PC-3 (cell line): ENCODE data around the gene VIPR2. TPM values are rescaled to one million over a fixed set of nuclear protein-coding genes. Genes with fewer than 3 reads are reported as not detected.

Source experiments
- ATAC-seq: fragments of 200-7000 bp; cut with Tn5 transposase; 2 replicates; pipeline ENCODE4 v1.9.1; 2020; ENCODE audit warnings: mild to moderate bottlenecking, moderate library complexity
- BruUV-seq: library from RNA; stranded (reverse); fragments of 400-500 nt; replicated peaks from 2 replicates; lab custom pipeline; 2021; lab: Mats Ljungman, UMichigan
- CTCF ChIA-PET: fragments of 300-600 bp; sonication (Branson Sonifier 250); formaldehyde crosslinking; loops from one replicate; lab custom pipeline; 2022; ENCODE audit warnings: antibody characterized with exemption; lab: Charles Lee
- POLR2A ChIA-PET: fragments of 300-600 bp; sonication (Branson Sonifier 250); formaldehyde crosslinking; loops from one replicate; lab custom pipeline; 2022; ENCODE audit warnings: antibody characterized with exemption; ENCODE audit not compliant: unreplicated experiment; lab: Charles Lee
- DNase-seq: peaks from one replicate; pipeline ENCODE4 v3.0.0-alpha.2; 2015
- H2AFZ ChIP-seq: fragments of 300-600 bp; sonication (generic); 2 replicates; pipeline ENCODE4 v1.6.0; 2016; ENCODE audit warnings: antibody characterized with exemption, low read length
- H3F3A ChIP-seq: fragments of 300-600 bp; sonication (generic); one replicate; pipeline ENCODE4 v1.6.0; 2017; ENCODE audit warnings: antibody characterized with exemption, low read length, control low read depth, mild to moderate bottlenecking; ENCODE audit not compliant: unreplicated experiment
- H3K27ac ChIP-seq: fragments of 300-600 bp; sonication (generic); 2 replicates; pipeline ENCODE4 v1.5.1; 2016; ENCODE audit warnings: mild to moderate bottlenecking, low read length
- H3K27me3 ChIP-seq: fragments of 300-600 bp; sonication (generic); 2 replicates; pipeline ENCODE4 v1.6.1; 2016; ENCODE audit warnings: low read length, mixed read lengths
- H3K36me3 ChIP-seq: fragments of 300-600 bp; sonication (generic); 2 replicates; pipeline ENCODE4 v1.6.1; 2016; ENCODE audit warnings: low read depth, mixed run types, low read length, mixed read lengths
- H3K4me1 ChIP-seq: fragments of 300-600 bp; sonication (generic); 2 replicates; pipeline ENCODE4 v1.5.1; 2016; ENCODE audit warnings: low read length; ENCODE audit not compliant: insufficient read depth
- H3K4me2 ChIP-seq: fragments of 300-600 bp; sonication (generic); 2 replicates; pipeline ENCODE4 v1.6.0; 2016; ENCODE audit warnings: low read length
- H3K4me3 ChIP-seq: fragments of 300-600 bp; sonication (generic); 2 replicates; pipeline ENCODE4 v1.5.1; 2016; ENCODE audit warnings: mild to moderate bottlenecking, low read length, mixed read lengths
- H3K79me2 ChIP-seq: fragments of 300-600 bp; sonication (generic); 2 replicates; pipeline ENCODE4 v1.6.1; 2017; ENCODE audit warnings: low read length, mixed read lengths
- H3K9ac ChIP-seq: fragments of 300-600 bp; sonication (generic); 2 replicates; pipeline ENCODE4 v1.6.0; 2016; ENCODE audit warnings: mild to moderate bottlenecking, low read length
- H3K9me2 ChIP-seq: fragments of 300-600 bp; sonication (generic); replicated peaks from 2 replicates; pipeline ENCODE4 v1.6.1; 2016; ENCODE audit warnings: mixed run types, low read length, mixed read lengths
- H3K9me3 ChIP-seq: fragments of 300-600 bp; sonication (generic); 2 replicates; pipeline ENCODE4 v1.6.1; 2016; ENCODE audit warnings: low read length, mixed read lengths
- H4K20me1 ChIP-seq: fragments of 300-600 bp; sonication (generic); 2 replicates; pipeline ENCODE4 v1.6.1; 2016; ENCODE audit warnings: low read length, mixed read lengths
- CTCF ChIP-seq: fragments of 300-600 bp; sonication (generic); conservative IDR thresholded peaks from 2 replicates; pipeline ENCODE4 v1.5.1; 2017; ENCODE audit warnings: antibody characterized with exemption, low read depth, mild to moderate bottlenecking, low read length
- EZH2 ChIP-seq: fragments of 300-600 bp; sonication (generic); IDR thresholded peaks from one replicate; pipeline ENCODE4 v1.6.1; 2017; ENCODE audit warnings: antibody characterized with exemption, mild to moderate bottlenecking, low read length; ENCODE audit not compliant: unreplicated experiment
- EZH2phosphoT487 ChIP-seq: fragments of 300-600 bp; sonication (generic); IDR thresholded peaks from 2 replicates; pipeline ENCODE4 v1.6.1; 2018; ENCODE audit warnings: mild to moderate bottlenecking, antibody characterized with exemption, low read length, borderline replicate concordance
- intact Hi-C: fragments of 100-400 bp; cut with micrococcal nuclease; formaldehyde crosslinking; loops from 2 replicates; pipeline ENCODE4 v1.9.0; 2023
- total RNA-seq: library from RNA; depleted of rRNA; stranded (reverse); fragments of >200 nt; gene quantifications from 2 replicates; pipeline ENCODE4 v1.2.3, GENCODE V29; 2014

VIPR2 gene
- total RNA-seq, 1 experiment from 2014 or later = not detected

GRCh38 chr7:159059629-159060028 is 85.0 kb downstream of the VIPR2 start:
- DNase-seq (no peak), ATAC-seq (no peak)
- no peak overlapping the region for H3K4me3 ChIP-seq
- CTCF ChIA-PET = no interaction called here
- H3K9me3 ChIP-seq = no peaks in the 10 kb centered on the region
- H2AFZ ChIP-seq = no peak overlapping the region
- TF ChIP-seq CTCF = no peak
- TF ChIP-seq EZH2 = no peak
- TF ChIP-seq EZH2phosphoT487 = no peak
- no peaks in the 10 kb centered on the region for H4K20me1 ChIP-seq
- BruUV-seq = no TSS peak
- POLR2A ChIA-PET = no interaction called here
- no peaks in the 10 kb centered on the region for H3K4me1 ChIP-seq
- H3K4me2 ChIP-seq = no peak overlapping the region
- H3K36me3 ChIP-seq = no peaks in the 10 kb centered on the region
- no peak overlapping the region for H3K9ac ChIP-seq
- intact Hi-C loops = no loop called here
- H3K79me2 ChIP-seq = no peaks in the 10 kb centered on the region
- peaks cover 13% of the 10 kb centered on the region for H3K27me3 ChIP-seq
- H3F3A ChIP-seq = no peaks in the 10 kb centered on the region
- H3K9me2 ChIP-seq = no peaks in the 10 kb centered on the region
- no peak overlapping the region for H3K27ac ChIP-seq

- intact Hi-C loops = no loop called here
- Histone ChIP-seq H3K4me1 (no peaks in the 10 kb centered on the region), H3F3A (no peaks in the 10 kb centered on the region), H3K4me2 (no peak overlapping the region), H3K9me3 (no peaks in the 10 kb centered on the region), H3K9me2 (no peaks in the 10 kb centered on the region), H3K9ac (no peak overlapping the region), H3K36me3 (no peaks in the 10 kb centered on the region), H4K20me1 (no peaks in the 10 kb centered on the region), H3K27me3 (peaks cover 28% of the 10 kb centered on the region), H3K79me2 (no peaks in the 10 kb centered on the region), H3K4me3 (no peak overlapping the region), H2AFZ (no peak overlapping the region), H3K27ac (no peak overlapping the region)
- no TSS peak for BruUV-seq
- POLR2A ChIA-PET = no interaction called here
- DNase-seq (no peak), ATAC-seq (no peak)
- CTCF ChIA-PET = no interaction called here
- TF ChIP-seq CTCF (no peak), EZH2 (no peak), EZH2phosphoT487 (no peak)
Measured at GRCh38 chr7:159057647-159058046, 87.0 kb downstream of the VIPR2 start.

- Histone ChIP-seq H3K9me3 (no peaks in the 10 kb centered on the region), H3K9ac (no peak overlapping the region), H4K20me1 (no peaks in the 10 kb centered on the region), H3K4me1 (no peaks in the 10 kb centered on the region), H3K4me2 (no peak overlapping the region), H3K36me3 (no peaks in the 10 kb centered on the region), H3K27ac (no peak overlapping the region), H3F3A (no peaks in the 10 kb centered on the region), H3K79me2 (no peaks in the 10 kb centered on the region), H3K27me3 (peaks cover 36% of the 10 kb centered on the region), H3K9me2 (no peaks in the 10 kb centered on the region), H3K4me3 (no peak overlapping the region), H2AFZ (no peak overlapping the region)
- ChIA-PET CTCF (no interaction called here), POLR2A (no interaction called here)
- ATAC-seq = no peak
- no peak for TF ChIP-seq EZH2phosphoT487
- no peak for TF ChIP-seq CTCF
- no peak for TF ChIP-seq EZH2
- intact Hi-C loops = no loop called here
- DNase-seq = no peak
- BruUV-seq = no TSS peak
Measured at GRCh38 chr7:159056737-159057136, 87.9 kb downstream of the VIPR2 start.
